ENCODE data around the gene CRB3. TPM values are rescaled to one million over a fixed set of nuclear protein-coding genes. Genes with fewer than 3 reads are reported as not detected.

Gene CRB3
- total RNA-seq, 1 experiment from 2014 or later, result 34.7 TPM

DNA sequence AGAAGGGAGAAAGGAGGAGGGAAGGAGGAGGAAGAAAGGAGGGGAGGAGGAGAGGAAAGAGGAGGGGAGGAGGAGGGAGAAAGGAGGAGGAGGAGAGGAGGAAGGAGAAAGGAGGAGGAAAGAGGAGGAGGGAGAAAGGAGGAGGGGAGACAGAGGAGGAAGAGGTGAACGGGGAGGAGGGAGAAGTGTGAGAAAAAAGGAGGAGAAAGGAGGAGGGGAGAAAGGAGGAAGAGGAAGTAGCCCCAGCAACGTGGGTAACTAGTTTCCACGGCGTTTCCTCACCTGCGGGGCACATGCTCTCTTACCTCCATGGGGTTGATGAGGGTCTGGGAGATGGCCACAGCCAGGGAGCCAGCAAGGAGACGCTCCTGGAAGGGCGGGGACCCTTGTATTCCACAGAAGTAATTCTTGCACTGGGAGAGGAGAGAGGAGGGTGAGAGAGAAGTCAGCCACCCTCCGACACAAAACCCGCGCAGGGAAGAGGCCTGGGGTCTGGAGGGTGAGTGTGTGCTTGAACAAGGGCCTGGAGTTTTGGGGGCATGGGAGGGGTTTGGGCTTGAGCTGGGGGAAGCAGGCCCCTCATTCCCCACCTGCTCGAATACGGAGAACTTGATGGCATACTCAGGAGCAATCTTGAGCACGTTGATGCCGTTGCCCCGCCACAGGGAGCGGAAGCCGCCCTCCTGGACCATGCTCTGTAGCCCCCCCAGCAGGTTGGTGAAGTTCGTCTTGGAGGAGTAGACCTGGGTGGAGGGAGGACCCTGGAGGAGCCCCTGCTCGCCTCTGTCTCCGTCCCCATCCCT lies 34.5 kb upstream of the CRB3 start:
- DNase-seq (ENCODE audit: low read depth), result no peak
- in situ Hi-C loops (cut with HindIII; ENCODE audit: low pct_unique_long_range_greater_than_20kb, low sequenced_read_pairs), result no loop called here

DNA sequence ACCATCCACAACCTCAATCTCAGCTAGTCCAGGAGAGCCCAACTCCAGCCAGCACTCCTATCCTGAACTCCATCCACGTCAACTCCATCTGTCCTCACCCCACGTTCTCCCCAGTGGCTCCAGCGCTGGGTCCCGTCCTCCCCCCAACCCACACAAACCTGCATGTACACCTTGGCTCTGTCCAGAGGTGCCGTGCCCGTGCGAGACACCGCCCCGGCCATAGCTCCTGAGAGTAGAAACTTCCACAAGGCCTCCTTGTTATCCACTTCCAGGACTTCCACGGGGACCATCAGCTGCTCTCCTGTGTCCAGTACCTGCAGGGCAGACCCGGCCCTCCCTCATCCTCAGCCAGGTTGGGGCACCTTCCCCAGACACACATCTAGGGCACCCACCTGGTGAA lies 32.2 kb upstream of the CRB3 start:
- in situ Hi-C loops (cut with HindIII; ENCODE audit: low pct_unique_long_range_greater_than_20kb, low sequenced_read_pairs), result no loop called here

DNA sequence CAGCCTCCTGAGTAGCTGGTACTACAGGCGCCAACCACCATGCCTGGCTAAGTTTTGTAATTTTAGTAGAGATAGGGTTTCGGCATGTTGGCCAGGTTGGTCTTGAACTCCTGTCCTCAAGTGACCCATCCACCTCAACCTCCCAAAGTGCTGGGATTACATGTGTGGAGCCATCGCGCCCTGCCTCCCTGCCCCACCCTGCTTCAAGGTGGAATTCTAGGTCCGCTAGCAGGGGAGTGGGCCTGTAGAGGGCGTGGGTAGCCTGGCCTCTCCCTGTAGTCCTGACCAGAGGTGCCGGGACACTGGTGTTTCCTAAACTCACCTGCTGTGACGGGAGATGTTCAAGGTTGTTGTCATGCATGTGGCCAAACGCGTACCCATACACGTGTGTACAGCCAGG lies 30.9 kb upstream of the CRB3 start:
- in situ Hi-C loops (cut with HindIII; ENCODE audit: low pct_unique_long_range_greater_than_20kb, low sequenced_read_pairs), result no loop called here
- no peak for DNase-seq (ENCODE audit: low read depth)

More for the DNA sequence above, 32.2 kb upstream of the CRB3 start:
- DNase-seq (ENCODE audit: low read depth), result no peak

DNA sequence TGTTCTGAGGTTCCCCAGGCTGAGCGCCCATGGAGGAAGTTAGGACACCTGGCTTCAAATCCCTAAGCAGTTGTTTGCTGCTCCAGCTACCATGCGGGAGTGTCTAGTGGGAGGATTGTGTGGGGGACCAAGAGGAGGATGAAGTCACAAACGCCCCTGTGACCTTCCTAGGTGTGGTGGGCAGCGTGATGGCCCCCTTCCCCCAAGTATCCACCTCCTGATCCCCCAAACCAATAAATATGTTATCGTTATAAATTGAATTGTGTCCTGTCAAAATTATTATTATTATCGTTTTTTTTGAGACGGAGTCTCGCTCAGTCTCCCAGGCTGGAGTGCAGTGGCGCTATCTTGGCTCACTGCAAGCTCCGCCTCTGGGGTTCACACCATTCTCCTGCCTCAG lies 30.4 kb upstream of the CRB3 start, which contains the start of gene SLC25A41:
TSS of gene SLC25A41 (minus strand) at position 101 of the 400 bp plus-strand sequence. CDS start at position 31, 70 bp downstream.
- in situ Hi-C loops (cut with HindIII; ENCODE audit: low pct_unique_long_range_greater_than_20kb, low sequenced_read_pairs), result no loop called here
- no peak for DNase-seq (ENCODE audit: low read depth)

DNA sequence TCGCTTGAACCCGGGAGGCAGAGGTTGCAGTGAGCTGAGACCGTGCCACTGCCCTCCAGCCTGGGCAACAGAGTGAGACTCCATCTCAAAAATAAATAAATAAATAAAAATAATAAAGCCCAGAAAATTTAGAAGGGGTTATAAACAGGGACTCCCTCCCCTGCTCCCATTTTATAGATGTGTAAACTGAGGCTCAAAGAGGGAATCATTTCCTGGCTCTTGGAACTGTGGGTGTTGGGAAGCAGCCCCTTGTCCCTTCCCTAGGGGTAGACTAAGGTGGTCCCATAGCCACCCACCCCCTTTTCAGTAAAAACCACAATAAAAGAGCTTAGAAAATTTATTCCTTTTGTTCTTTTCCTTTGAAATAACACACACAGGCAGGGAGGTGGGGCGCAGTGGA lies 24.3 kb upstream of the CRB3 start:
- in situ Hi-C loops (cut with HindIII; ENCODE audit: low pct_unique_long_range_greater_than_20kb, low sequenced_read_pairs), result no loop called here
- DNase-seq (ENCODE audit: low read depth), result no peak

DNA sequence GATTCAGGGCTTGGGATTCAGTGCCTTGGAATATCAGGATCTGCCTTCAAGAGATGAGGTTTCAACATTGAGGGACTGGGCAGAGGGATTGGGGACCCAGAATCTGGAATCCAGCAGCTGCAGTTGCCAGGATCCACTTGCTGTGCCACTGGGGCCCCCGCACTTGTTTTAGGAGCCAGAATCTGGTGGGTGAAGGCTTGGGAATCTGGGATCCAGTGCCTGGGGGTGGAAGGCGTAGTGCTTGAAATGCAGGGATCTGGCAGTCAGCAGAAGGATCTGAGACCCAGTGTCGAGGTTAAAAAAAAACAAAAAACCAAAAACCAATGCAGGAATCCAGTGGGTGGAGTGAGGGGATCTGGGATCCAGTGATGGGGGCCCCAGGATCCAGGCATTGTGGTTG lies 23.2 kb upstream of the CRB3 start:
- in situ Hi-C loops (cut with HindIII; ENCODE audit: low pct_unique_long_range_greater_than_20kb, low sequenced_read_pairs), result no loop called here
- DNase-seq (ENCODE audit: low read depth), result no peak

DNA sequence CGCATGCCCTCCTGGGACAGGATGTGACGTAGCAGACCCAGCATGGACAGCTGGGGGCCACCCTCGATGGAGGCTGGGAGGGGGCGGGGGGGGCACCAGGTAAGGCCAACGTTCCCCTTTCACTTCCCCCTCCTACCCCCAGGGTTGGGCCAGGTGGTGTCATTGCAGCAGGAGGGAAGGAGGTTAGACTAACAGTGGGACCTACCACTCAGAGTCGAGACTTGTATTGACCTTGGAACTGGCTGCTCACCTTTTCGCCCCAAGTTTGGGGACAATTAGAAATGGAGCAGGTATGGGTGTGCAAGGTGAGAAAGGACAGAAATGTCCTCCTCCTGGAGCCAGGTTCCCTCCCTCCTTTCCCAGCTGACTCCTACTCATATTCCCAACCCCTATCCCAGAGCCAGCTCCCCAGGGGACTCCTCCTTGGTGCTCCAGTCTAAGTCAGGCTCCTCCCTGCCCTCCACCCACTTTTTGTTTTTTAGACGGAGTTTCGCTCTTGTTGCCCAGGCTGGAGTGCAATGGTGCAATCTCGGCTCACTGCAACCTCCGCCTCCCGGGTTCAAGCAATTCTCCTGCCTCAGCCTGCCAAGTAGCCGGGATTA lies 21.9 kb upstream of the CRB3 start:
- DNase-seq (ENCODE audit: low read depth), result no peak
- in situ Hi-C loops (cut with HindIII; ENCODE audit: low pct_unique_long_range_greater_than_20kb, low sequenced_read_pairs), result no loop called here

DNA sequence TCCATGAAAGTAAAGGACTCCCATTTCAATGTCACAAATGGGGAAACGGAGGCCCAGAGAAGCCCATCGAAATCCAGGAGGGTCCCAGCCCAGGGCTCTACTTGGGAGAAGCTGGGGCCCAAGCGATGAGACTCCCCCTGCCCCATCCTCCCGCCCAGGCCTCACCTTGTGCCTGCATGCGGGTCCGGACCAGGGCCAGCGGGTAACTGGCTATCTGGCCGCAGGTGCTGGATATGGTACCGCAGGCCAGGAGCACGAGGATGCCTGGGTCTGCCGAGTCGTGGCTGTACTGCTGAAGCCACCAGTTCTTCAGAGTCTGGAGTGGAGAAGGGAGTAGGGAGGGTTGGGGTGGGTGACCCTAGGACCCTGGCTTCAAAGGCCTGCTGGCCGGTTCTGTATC lies 20.1 kb upstream of the CRB3 start:
- in situ Hi-C loops (cut with HindIII; ENCODE audit: low pct_unique_long_range_greater_than_20kb, low sequenced_read_pairs), result no loop called here

DNA sequence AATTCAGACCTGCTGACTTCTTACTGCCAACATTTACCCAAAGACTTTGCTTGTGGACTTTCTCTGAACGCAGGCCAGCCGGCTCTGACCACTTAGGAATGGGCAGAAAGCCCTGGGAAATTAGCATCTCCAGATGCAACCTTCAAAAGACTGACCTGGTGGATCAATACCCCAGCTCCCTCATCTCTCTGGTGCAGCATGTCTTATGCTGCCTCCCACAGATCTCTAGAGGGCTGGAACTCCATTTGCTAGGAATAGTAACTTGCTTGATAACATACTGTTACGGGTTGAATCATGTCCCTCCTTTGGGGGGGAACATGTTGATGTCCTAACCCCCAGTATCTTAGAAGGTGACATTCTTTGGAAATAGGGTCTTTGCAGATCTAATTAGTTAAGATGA lies 17.6 kb upstream of the CRB3 start:
- no peak for DNase-seq (ENCODE audit: low read depth)
- in situ Hi-C loops (cut with HindIII; ENCODE audit: low pct_unique_long_range_greater_than_20kb, low sequenced_read_pairs), result no loop called here

More for the DNA sequence above, 20.1 kb upstream of the CRB3 start:
- DNase-seq (ENCODE audit: low read depth), result no peak

DNA sequence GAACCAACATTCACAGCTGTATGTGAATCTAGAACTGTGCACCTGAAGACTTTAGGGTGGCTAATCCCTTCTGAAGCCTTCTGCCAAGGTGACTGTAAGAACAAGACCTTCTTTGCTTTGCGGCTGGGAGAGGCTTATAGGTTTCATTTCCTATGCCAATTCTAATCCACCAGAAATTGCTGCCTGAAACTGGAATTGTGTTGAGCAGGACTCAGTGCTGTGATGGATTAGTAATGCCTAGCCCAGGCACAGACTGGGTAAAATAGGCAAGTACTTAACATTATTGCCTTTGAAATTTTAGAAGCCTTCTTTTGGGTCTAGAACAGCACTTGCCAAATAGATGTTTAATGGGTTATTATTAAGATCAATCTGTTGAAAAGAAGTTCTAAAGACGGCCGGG lies 16.0 kb upstream of the CRB3 start:
- in situ Hi-C loops (cut with HindIII; ENCODE audit: low pct_unique_long_range_greater_than_20kb, low sequenced_read_pairs), result no loop called here
- DNase-seq (ENCODE audit: low read depth), result no peak

DNA sequence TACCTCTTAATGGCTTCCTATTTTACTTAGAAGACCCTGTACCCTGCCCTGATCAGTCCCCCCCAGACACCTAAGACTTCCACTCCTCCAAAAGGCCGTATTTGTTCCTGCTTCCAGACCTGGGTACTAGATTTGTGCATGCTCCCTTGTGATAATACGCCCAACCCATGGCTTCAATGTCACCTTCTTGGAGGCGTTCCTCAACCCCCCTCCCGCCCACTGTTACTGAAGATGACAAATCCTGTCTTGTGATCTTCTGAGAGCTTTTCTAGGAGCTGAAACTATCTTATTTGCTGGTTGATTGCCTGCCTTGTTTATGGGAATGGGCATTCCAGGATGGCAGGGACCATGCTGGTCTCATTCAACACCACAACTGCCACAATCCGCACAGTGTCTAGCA lies 13.9 kb upstream of the CRB3 start:
- in situ Hi-C loops (cut with HindIII; ENCODE audit: low pct_unique_long_range_greater_than_20kb, low sequenced_read_pairs), result no loop called here

DNA sequence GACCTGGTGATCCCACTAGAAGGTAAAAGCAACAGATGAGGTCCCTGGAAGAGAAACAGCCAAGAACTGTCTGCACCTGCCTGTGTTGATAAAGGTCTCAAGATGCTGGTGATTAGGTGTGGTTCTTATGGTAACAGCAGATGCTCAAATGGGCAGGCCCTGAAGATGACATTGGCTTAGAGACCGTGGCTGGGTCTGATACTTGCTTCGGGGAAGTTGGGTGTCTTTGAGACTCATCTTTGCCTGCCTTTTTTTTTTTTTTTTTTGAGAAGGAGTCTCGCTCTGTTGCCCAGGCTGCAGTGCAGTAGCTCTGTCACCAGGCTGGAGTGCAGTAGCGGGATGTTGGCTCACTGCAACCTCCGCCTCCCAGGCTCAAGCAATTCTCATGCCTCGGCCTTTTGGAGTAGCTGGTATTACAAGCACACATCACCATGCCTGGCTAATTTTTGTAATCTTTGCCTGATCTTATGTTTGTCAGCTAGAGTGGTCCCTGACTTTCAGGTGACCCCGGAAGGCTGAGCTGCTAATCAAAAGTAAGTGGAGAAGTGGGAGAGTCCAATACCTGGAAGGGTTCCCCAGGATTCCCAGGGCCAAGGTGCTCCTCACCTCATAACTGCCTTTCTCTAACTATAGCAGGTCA lies 12.4 kb upstream of the CRB3 start:
- in situ Hi-C loops (cut with HindIII; ENCODE audit: low pct_unique_long_range_greater_than_20kb, low sequenced_read_pairs), result no loop called here
- no peak for DNase-seq (ENCODE audit: low read depth)

More for the DNA sequence above, 13.9 kb upstream of the CRB3 start:
- no peak for DNase-seq (ENCODE audit: low read depth)

DNA sequence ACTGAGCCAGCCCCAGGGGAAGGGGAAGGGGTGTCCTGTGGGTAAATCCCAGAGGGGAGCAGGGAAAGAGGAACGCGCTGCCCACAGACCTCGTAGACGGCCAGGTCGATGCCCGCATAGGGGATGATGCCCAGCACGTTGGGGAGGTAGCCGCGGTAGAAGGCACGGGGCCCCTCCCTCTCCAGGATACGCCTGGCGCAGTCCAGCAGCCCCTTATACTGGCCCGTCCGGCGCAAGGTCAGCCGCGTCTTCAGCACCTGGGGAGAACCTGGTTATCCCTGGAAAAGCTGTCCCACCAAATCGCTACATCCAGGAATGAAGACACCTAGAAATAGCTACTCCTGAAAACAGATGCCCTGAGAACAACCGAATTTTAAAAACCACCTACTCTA lies 11.9 kb upstream of the CRB3 start:
- in situ Hi-C loops (cut with HindIII; ENCODE audit: low pct_unique_long_range_greater_than_20kb, low sequenced_read_pairs), result no loop called here
- DNase-seq (ENCODE audit: low read depth), result no peak

DNA sequence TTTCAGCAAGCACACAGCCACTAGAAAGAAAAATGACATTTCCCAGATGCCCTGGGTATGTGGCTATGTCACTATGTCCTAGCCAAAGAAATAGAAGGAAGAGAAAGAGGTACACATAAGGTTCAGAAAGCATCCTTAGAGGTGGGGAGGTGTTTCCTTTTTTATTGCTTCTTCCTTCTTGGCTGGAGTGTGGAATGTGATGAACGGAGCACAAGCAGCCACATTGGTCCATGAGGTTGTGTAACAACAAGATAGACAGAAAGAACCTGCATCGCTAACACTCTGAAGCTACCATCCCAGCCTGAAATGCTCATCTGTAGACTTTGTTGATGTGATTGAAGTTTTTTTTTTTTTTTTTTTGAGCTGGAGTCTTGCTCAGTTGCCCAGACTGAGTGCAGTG lies 11.2 kb upstream of the CRB3 start:
- in situ Hi-C loops (cut with HindIII; ENCODE audit: low pct_unique_long_range_greater_than_20kb, low sequenced_read_pairs), result no loop called here
- DNase-seq (ENCODE audit: low read depth), result no peak

DNA sequence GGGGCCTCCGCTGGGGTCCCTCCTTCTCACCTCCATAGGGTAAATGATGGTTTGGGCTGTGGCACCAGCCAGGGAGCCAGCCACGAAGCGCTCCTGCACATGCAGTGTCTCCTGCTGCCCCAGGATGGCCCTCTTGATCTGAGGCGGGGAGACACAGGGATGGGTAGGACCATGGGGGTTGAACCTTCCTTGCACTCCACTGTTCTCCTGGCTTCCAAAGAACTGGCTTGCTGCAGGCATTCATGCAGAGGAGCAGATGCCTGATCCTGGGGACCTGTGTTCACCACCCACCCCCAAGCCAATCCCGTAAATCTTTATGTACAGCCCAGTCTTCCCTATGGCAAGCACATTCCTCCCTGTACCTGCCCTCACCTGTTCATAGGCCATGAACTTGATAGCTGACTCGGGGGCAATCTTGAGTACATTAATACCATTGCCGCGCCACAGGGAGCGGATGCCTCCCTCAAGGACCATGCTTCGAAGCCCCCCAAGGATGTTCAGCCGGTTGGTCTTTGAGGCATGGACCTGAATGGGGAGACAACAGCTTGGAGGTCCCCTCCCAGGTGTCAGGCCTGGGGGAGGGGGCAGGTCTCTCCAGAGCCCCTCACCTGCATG lies 10.0 kb upstream of the CRB3 start:
- in situ Hi-C loops (cut with HindIII; ENCODE audit: low pct_unique_long_range_greater_than_20kb, low sequenced_read_pairs), result no loop called here
- no peak for DNase-seq (ENCODE audit: low read depth)

DNA sequence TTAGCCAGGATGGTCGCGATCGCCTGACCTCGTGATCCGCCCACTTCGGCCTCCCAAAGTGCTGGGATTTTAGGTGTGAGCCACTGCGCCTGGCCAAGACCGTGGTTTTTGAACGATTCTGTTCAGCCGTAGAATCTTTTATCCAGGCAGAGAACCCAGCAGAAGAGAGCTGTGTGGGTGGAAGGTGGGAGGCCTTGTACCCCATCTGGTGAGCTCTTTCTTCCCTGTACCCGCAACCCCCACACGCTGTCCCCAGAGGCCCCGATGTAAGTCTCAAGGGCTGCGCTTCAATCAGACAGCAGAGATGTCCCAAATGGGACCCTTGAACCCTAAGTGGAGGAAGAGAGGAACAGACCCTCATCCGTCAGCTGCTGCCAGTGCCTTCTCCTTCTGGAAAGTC lies 8.1 kb upstream of the CRB3 start:
- no peak for DNase-seq (ENCODE audit: low read depth)
- in situ Hi-C loops (cut with HindIII; ENCODE audit: low pct_unique_long_range_greater_than_20kb, low sequenced_read_pairs), result no loop called here

DNA sequence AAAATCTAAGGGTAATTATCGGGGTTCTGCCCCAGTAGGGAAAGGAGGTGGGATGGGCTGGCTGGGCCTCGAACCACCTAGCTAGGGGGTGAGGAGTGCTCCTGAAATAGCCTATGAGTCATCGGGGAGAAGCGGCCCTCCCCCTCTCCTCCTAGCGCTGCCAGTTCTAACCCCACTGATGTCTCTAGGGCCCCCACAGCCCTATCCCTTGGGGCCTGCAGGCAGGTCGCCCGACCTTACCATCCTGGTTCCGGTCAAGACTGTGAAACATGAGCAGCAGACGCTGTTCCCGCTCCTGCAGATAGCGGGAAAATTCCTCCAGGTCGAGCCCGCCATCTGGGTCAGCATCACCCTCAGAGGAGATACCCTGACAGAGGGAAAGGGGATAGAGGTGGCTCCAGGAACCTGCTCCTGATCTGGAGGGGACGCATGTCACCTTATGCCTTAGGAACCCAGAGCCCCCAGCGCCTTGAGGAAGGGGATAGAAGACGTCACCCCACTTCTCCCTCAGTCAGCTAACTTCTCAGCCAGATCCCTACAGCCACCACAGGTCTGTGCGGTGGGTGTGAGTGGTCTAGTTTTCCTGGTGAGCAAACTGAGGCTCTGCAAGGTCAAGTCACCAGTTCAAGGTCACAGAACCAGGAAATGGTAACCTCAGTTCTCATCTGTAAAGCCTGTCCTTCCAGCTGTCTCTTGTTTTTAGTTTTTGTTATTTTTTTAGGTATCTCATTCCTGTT lies 5.9 kb upstream of the CRB3 start:
- in situ Hi-C loops (cut with HindIII; ENCODE audit: low pct_unique_long_range_greater_than_20kb, low sequenced_read_pairs), result no loop called here

DNA sequence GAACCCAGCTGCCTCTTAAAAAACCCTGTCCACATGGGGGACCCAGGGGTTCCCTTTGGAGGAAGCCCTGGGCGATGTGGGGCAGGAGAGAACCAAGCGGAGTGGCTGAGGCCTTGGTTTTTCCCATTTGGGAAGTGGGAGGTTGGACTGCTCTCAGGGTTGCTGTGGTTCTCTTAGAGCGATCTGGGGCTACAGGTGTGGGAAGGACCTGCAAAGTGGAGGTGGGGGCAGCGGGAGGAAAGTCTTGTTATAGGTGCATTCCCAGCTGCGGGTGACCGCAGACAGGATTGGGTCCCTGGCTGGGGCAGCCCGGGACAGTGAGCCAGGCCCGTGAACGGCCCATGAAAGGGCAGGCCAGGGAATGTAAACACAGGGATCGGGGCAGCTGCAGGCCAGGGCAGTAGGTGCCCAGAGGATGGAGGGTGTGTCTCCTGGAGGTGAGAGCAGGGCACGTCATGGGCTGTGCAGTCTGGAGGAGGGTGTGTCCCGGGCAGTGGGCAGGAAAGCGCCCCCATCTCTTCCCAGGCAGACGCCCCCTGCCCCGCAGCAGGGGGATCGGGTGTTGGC lies 5.3 kb upstream of the CRB3 start:
- in situ Hi-C loops (cut with HindIII; ENCODE audit: low pct_unique_long_range_greater_than_20kb, low sequenced_read_pairs), result no loop called here
- no peak for DNase-seq (ENCODE audit: low read depth)

More for the DNA sequence above, 5.9 kb upstream of the CRB3 start:
- DNase-seq (ENCODE audit: low read depth), result no peak
